Epithelial cell of proximal tubule (primary cell): ENCODE results near the gene RNF217. TPM values are rescaled to one million over a fixed set of nuclear protein-coding genes. Genes with fewer than 3 reads are reported as not detected.
A peak's percentile ranks its signal among the peaks of the same experiment; 100 is the strongest.
"Not testable (repeated sequence)": the region's sequence is repeated elsewhere in the genome, so short reads cannot be mapped to it uniquely, and the experiment has no call there.

ENCODE experiments used
- DNase-seq: peaks from one replicate; pipeline ENCODE4 v3.0.0-alpha.2; 2011; ENCODE audit warnings: low read depth
- H3K4me3 ChIP-seq: 2 replicates; pipeline ENCODE4 v1.5.1; 2011; ENCODE audit warnings: low read depth, mild to moderate bottlenecking, low read length
- total RNA-seq: library from RNA; depleted of rRNA; stranded (reverse); fragments of >200 nt; gene quantifications from 2 replicates; pipeline ENCODE4 v1.2.3, GENCODE V29; 2015
- TF ChIP-seq, protein P1 (sequence below): conservative IDR thresholded peaks from 2 replicates; pipeline ENCODE4 v1.5.1; 2012; ENCODE audit warnings: low read depth, mild to moderate bottlenecking, low read length

Gene RNF217
- total RNA-seq, 1 donor from 2014 or later, result 12.6 TPM

DNA sequence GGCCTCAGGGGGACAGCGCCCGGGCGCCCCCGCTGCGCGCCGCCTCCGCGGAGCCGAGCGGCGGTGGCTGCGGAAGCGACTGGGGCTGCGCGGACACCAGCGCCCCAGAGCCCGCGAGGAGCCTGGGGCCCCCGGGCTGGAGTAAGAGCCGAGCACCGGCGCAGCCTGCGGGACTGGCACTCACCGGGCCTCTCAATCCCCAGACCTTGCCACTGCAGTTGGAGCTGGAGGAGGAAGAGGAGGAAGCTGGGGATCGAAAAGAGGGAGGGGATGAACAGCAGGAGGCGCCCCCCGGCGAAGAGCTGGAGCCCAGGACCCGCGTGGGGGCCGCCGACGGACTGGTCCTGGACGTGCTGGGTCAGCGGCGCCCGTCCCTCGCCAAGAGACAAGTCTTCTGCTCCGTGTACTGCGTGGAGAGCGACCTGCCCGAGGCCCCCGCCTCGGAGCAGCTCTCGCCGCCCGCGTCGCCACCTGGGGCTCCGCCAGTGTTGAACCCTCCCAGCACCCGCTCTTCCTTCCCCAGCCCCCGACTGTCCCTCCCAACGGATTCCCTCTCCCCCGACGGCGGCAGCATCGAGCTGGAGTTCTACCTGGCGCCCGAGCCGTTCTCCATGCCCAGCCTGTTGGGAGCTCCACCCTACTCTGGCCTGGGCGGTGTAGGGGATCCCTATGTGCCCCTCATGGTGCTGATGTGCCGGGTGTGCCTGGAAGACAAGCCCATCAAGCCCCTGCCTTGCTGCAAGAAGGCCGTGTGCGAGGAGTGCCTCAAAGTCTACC is 590 bp downstream of the RNF217 start:
- no peak for DNase-seq
- peak overlapping the region; percentile 79 for H3K4me3 ChIP-seq
- TF ChIP-seq, protein P1, sequence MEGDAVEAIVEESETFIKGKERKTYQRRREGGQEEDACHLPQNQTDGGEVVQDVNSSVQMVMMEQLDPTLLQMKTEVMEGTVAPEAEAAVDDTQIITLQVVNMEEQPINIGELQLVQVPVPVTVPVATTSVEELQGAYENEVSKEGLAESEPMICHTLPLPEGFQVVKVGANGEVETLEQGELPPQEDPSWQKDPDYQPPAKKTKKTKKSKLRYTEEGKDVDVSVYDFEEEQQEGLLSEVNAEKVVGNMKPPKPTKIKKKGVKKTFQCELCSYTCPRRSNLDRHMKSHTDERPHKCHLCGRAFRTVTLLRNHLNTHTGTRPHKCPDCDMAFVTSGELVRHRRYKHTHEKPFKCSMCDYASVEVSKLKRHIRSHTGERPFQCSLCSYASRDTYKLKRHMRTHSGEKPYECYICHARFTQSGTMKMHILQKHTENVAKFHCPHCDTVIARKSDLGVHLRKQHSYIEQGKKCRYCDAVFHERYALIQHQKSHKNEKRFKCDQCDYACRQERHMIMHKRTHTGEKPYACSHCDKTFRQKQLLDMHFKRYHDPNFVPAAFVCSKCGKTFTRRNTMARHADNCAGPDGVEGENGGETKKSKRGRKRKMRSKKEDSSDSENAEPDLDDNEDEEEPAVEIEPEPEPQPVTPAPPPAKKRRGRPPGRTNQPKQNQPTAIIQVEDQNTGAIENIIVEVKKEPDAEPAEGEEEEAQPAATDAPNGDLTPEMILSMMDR, result peak; percentile 30

GRCh38 chr6:124963416-124963785 is 1.2 kb downstream of the RNF217 start:
- peak overlapping the region; percentile 79 for H3K4me3 ChIP-seq
- TF ChIP-seq, protein P1, result no peak
- peak; percentile 47 for DNase-seq

GRCh38 chr6:124963831-124964763 is 1.9 kb downstream of the RNF217 start:
- DNase-seq, result peak; percentile 70
- H3K4me3 ChIP-seq, result peak overlapping the region; percentile 79
- TF ChIP-seq, protein P1, result no peak

DNA sequence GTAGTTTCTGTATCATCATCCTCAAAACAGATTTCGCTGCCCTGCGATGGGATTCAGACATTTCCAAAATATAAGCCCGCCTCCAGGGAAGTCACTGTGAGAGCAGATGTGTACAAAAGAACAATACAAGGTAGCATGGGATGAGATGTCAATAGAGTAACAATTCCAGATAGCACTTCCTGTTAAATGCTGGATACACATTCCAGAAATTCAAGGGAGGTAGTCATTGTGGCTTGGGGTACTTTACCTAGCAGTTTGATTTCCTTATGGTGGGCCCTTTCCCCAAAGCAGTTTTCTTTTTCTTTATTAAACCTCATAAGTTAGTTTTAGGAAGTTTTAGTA is 2.5 kb downstream of the RNF217 start:
- TF ChIP-seq, protein P1, result no peak
- DNase-seq, result no peak
- H3K4me3 ChIP-seq, result peak overlapping the region; percentile 79

GRCh38 chr6:124965424-124965850 is 3.2 kb downstream of the RNF217 start:
- peak overlapping the region; percentile 23 for H3K4me3 ChIP-seq
- DNase-seq, result not testable (repeated sequence)

DNA sequence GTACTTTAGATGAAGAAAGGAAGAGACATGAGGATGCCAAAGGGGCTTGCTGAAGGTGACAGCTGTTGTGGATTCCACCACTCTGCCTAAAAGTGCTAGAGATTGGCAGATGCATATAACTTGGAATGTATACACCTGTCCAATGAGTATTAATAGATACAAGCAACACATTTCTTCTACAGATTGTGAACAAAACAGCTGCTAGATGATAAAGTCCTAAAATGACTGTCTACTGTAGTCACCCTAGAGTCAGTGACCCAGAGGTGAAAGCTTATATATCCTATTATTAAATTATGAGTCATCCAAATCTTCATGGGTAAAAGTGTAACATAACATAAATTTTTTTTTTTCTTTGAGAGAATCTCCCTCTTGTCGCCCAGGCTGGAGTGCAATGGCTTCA is 5.2 kb downstream of the RNF217 start:
- DNase-seq, result no peak
- no peak overlapping the region for H3K4me3 ChIP-seq
- TF ChIP-seq, protein P1, result no peak

DNA sequence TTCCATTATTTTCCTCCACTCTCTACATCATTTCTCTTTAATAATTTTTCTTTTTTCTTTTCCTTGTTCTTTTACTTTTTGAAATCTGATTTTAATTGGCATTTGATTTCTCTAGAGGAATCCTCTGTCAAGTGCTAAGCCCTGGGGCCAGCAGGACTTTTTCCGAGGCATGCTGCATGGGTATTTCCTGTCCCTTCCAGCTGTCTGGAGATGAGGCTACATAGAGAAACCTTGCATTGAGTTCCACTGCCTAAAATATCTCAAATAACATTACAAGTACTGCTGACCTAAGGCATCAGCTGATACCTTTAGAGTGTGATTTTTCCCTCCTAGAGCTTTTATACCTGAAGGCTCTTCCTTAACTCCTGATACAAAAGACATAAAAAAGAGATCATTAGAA is 6.2 kb downstream of the RNF217 start:
- TF ChIP-seq, protein P1, result no peak
- no peak for DNase-seq
- no peak overlapping the region for H3K4me3 ChIP-seq
